Endothelial cell of umbilical vein (primary cell): Measurements from ENCODE around the gene PRUNE2. TPM values are rescaled to one million over a fixed set of nuclear protein-coding genes. Genes with fewer than 3 reads are reported as not detected.

Source experiments
- BruUV-seq: library from RNA; stranded (reverse); fragments of 400-500 nt; replicated peaks from 2 replicates; lab custom pipeline; 2021; lab: Mats Ljungman, UMichigan
- CTCF ChIA-PET: fragments of 300-600, 350-600 bp; sonication (Branson Sonifier 250); formaldehyde crosslinking; loops from one replicate; lab custom pipeline; 2021; ENCODE audit warnings: antibody characterized with exemption, inconsistent platforms; lab: Charles Lee
- POLR2A ChIA-PET: fragments of 300-600, 350-600 bp; sonication (Branson Sonifier 250); formaldehyde crosslinking; loops from one replicate; lab custom pipeline; 2021; ENCODE audit warnings: antibody characterized with exemption, inconsistent platforms; lab: Charles Lee
- DNase-seq: peaks from one replicate; pipeline ENCODE4 v3.0.0-alpha.2; 2011; ENCODE audit warnings: low read depth, low spot score
- FAIRE-seq: peaks from 2 replicates; lab custom pipeline; 2011; peaks lifted over from hg19 to GRCh38; lab: Jason Lieb, UNC
- H2AFZ ChIP-seq: 2 replicates; pipeline ENCODE4 v1.6.0; 2012; ENCODE audit warnings: low read depth, low read length, control low read depth, inconsistent platforms
- H3K27ac ChIP-seq: 2 replicates; pipeline ENCODE4 v1.5.1; 2011; ENCODE audit warnings: low read depth, mild to moderate bottlenecking, control low read depth, low read length, moderate library complexity; ENCODE audit not compliant: insufficient read depth
- H3K27me3 ChIP-seq, 2 experiments: 2 replicates each; pipeline versions ENCODE4 v1.6.0 to v1.6.1; 2011; ENCODE audit warnings: low read length in 2 of 2, mixed read lengths in 1 of 2; ENCODE audit not compliant: control insufficient read depth in 2 of 2, insufficient read depth in 2 of 2
- H3K36me3 ChIP-seq, 2 experiments: 2 replicates in 1 of 2; 3 replicates in 1 of 2; pipeline ENCODE4 v1.5.1; 2011; ENCODE audit warnings: low read length in 2 of 2, mild to moderate bottlenecking in 1 of 2, moderate library complexity in 1 of 2; ENCODE audit not compliant: control insufficient read depth in 2 of 2, insufficient read depth in 2 of 2; ENCODE audit errors: extremely low read depth in 1 of 2
- H3K4me1 ChIP-seq: 3 replicates; pipeline ENCODE4 v1.5.1; 2011; ENCODE audit warnings: mild to moderate bottlenecking, low read length; ENCODE audit not compliant: control insufficient read depth, insufficient read depth; ENCODE audit errors: extremely low read depth
- H3K4me2 ChIP-seq: 2 replicates; pipeline ENCODE4 v1.6.1; 2011; ENCODE audit warnings: low read length, control low read depth, mixed read lengths; ENCODE audit not compliant: insufficient read depth
- H3K4me3 ChIP-seq, 3 experiments: fragments of 200-600 bp in 1 of 3; sonication (generic), shearing (Covaris generic) in 1 of 3; replicated peaks in 1 of 3; 2 replicates each; pipeline ENCODE4 v1.5.1; 2011 to 2016; ENCODE audit warnings: control low read depth in 3 of 3, low read length in 3 of 3, mild to moderate bottlenecking in 2 of 3, inconsistent platforms in 1 of 3, low read depth in 1 of 3, moderate library complexity in 1 of 3; ENCODE audit not compliant: insufficient read depth in 1 of 3
- H3K79me2 ChIP-seq: 2 replicates; pipeline ENCODE4 v1.6.0; 2012; ENCODE audit warnings: low read length, inconsistent platforms; ENCODE audit not compliant: control insufficient read depth, insufficient read depth
- H3K9ac ChIP-seq: replicated peaks from 2 replicates; pipeline ENCODE3; 2011; ENCODE audit warnings: low read length, control low read depth; ENCODE audit not compliant: insufficient read depth; ENCODE audit errors: extremely low read depth
- H3K9me1 ChIP-seq: replicated peaks from 3 replicates; pipeline ENCODE4 v1.6.0; 2011; ENCODE audit warnings: mild to moderate bottlenecking, low read length; ENCODE audit not compliant: control insufficient read depth, insufficient read depth; ENCODE audit errors: extremely low read depth
- H3K9me3 ChIP-seq: replicated peaks from 2 replicates; pipeline ENCODE4 v1.5.1; 2012; ENCODE audit warnings: low read length, inconsistent platforms; ENCODE audit not compliant: control insufficient read depth, insufficient read depth
- H4K20me1 ChIP-seq: replicated peaks from 2 replicates; pipeline ENCODE3; 2011; ENCODE audit warnings: mild to moderate bottlenecking, low read length; ENCODE audit not compliant: control insufficient read depth, insufficient read depth; ENCODE audit errors: extremely low read depth
- EZH2 ChIP-seq: IDR thresholded peaks from 2 replicates; pipeline ENCODE4 v1.6.1; 2012; ENCODE audit warnings: borderline replicate concordance, low read depth, mild to moderate bottlenecking, moderate library complexity, low read length, inconsistent platforms; ENCODE audit not compliant: severe bottlenecking
- FOS ChIP-seq: IDR thresholded peaks from 2 replicates; pipeline ENCODE4 v1.6.1; 2011; ENCODE audit warnings: mild to moderate bottlenecking, low read length, moderate library complexity, borderline replicate concordance; ENCODE audit not compliant: insufficient read depth
- GATA2 ChIP-seq: IDR thresholded peaks from 2 replicates; pipeline ENCODE4 v1.7.0; 2011; ENCODE audit warnings: low read depth, mild to moderate bottlenecking, moderate library complexity, mixed read lengths, low read length; ENCODE audit not compliant: insufficient read length, insufficient read depth
- JUN ChIP-seq: IDR thresholded peaks from 2 replicates; pipeline ENCODE4 v1.6.1; 2011; ENCODE audit warnings: borderline replicate concordance, low read depth; ENCODE audit not compliant: insufficient read length, insufficient read depth
- MYC ChIP-seq: IDR thresholded peaks from one replicate; pipeline ENCODE4 v1.6.1; 2011; ENCODE audit warnings: mild to moderate bottlenecking, low read depth, low read length
- POLR2A ChIP-seq: IDR thresholded peaks from 2 replicates; pipeline ENCODE4 v1.6.1; 2012; ENCODE audit warnings: low read depth, mild to moderate bottlenecking, control low read depth, low read length
- POLR2AphosphoS5 ChIP-seq: IDR thresholded peaks from 2 replicates; pipeline ENCODE4 v1.6.1; 2012; ENCODE audit warnings: low read depth, mild to moderate bottlenecking, control low read depth, low read length, moderate library complexity; ENCODE audit not compliant: insufficient read depth
- dilution Hi-C: fragments of 300-500 bp; cut with MboI; formaldehyde crosslinking; loops from one replicate; pipeline ENCODE4 v1.15.0; 2019; ENCODE audit warnings: low sequenced_read_pairs; ENCODE audit not compliant: extremely low pct_ligation_motif_present
- intact Hi-C: fragments of 100-400 bp; cut with micrococcal nuclease; formaldehyde crosslinking; loops from one replicate; pipeline ENCODE4 v1.10.0; 2022
- polyA plus RNA-seq, 4 experiments: library from polyadenylated mRNA; depleted of rRNA in 3 of 4; stranded (reverse) in 3 of 4; unstranded in 1 of 4; fragments of >200 nt; gene quantifications; 2 replicates each; pipeline versions ENCODE4 v1.2.1 to v1.2.3, GENCODE V29; 2011 to 2012; ENCODE audit warnings: missing spikeins in 1 of 4
- total RNA-seq: library from RNA; stranded (reverse); gene quantifications from 2 replicates; pipeline ENCODE4 v1.2.3, GENCODE V29; 2021
- TF ChIP-seq, protein P1 (sequence below): IDR thresholded peaks from 2 replicates; pipeline ENCODE4 v1.6.1; 2011; ENCODE audit not compliant: insufficient read depth, insufficient read length
- TF ChIP-seq, protein P2 (sequence below), 2 donors: IDR thresholded peaks; 1 replicate in 1 of 2; 2 replicates in 1 of 2; pipeline ENCODE4 v1.5.1; 2011; ENCODE audit warnings: low read length in 2 of 2, mild to moderate bottlenecking in 2 of 2, moderate library complexity in 2 of 2, control low read depth in 1 of 2, inconsistent platforms in 1 of 2, low read depth in 1 of 2; ENCODE audit not compliant: insufficient read depth in 1 of 2; ENCODE audit errors: extremely low read depth in 1 of 2

The PRUNE2 gene
- total and polyA plus RNA-seq, 2 donors (not counting 3 experiments of a cell fraction or from before 2014, with no cell fraction given) = 15.8 to 21.7 TPM

DNA sequence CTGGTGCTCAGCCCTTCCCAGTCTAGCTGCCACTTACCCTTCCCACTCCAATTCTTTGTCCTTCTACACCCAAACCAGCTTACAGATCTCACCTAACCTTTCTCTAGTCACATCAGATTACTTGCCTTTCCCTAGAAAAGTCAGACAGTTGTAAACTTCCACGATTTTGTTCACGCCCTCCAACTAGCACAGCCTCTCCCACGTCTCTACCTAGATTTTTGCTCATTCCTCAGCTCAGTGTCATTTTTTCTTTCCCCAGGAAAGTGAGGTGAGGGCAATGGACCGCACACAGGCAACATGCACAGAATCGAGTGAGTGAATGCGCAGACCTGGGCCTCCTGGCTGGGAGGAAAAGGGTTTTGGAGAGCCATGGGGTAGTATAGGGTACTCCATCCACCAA, 20.9 kb upstream of the PRUNE2 start:
- H3K4me2 ChIP-seq = no peak overlapping the region
- H3K4me3 ChIP-seq = no peak overlapping the region
- dilution Hi-C loops (no loop called here), intact Hi-C loops (no loop called here)
- no peaks in the 10 kb centered on the region for H3K79me2 ChIP-seq
- TF ChIP-seq JUN = no peak
- no peak for TF ChIP-seq EZH2
- no peak for TF ChIP-seq POLR2AphosphoS5
- TF ChIP-seq, protein P1, sequence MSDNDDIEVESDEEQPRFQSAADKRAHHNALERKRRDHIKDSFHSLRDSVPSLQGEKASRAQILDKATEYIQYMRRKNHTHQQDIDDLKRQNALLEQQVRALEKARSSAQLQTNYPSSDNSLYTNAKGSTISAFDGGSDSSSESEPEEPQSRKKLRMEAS = no peak
- TF ChIP-seq, protein P2, sequence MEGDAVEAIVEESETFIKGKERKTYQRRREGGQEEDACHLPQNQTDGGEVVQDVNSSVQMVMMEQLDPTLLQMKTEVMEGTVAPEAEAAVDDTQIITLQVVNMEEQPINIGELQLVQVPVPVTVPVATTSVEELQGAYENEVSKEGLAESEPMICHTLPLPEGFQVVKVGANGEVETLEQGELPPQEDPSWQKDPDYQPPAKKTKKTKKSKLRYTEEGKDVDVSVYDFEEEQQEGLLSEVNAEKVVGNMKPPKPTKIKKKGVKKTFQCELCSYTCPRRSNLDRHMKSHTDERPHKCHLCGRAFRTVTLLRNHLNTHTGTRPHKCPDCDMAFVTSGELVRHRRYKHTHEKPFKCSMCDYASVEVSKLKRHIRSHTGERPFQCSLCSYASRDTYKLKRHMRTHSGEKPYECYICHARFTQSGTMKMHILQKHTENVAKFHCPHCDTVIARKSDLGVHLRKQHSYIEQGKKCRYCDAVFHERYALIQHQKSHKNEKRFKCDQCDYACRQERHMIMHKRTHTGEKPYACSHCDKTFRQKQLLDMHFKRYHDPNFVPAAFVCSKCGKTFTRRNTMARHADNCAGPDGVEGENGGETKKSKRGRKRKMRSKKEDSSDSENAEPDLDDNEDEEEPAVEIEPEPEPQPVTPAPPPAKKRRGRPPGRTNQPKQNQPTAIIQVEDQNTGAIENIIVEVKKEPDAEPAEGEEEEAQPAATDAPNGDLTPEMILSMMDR (IDR thresholded peaks at IDR 0.05; ENCODE audit: extremely low read depth in 1 of 2, insufficient read depth in 1 of 2, low read depth in 1 of 2, low read length in 2 of 2) = no peak
- TF ChIP-seq FOS = no peak
- TF ChIP-seq MYC = no peak
- TF ChIP-seq POLR2A = no peak
- TF ChIP-seq GATA2 = no peak
- no TSS peak for BruUV-seq
- ChIA-PET CTCF (no interaction called here), POLR2A (no interaction called here)
- H3K9me3 ChIP-seq = no peaks in the 10 kb centered on the region
- no peak for DNase-seq
- no peaks in the 10 kb centered on the region for H3K9me1 ChIP-seq
- H3K4me1 ChIP-seq = no peaks in the 10 kb centered on the region
- no peak overlapping the region for H2AFZ ChIP-seq
- H3K27me3 ChIP-seq = no peaks in the 10 kb centered on the region
- no peaks in the 10 kb centered on the region for H3K36me3 ChIP-seq
- H3K9ac ChIP-seq = no peak overlapping the region
- no peaks in the 10 kb centered on the region for H4K20me1 ChIP-seq
- H3K27ac ChIP-seq = no peak overlapping the region
- no peak for FAIRE-seq
